ENCODE results near the gene C1orf198.

- TF ChIP-seq CTCF (conservative IDR thresholded peaks at IDR 0.05; ENCODE audit: low read length): no peak
- TF ChIP-seq EZH2phosphoT487 (IDR thresholded peaks at IDR 0.05; ENCODE audit: borderline replicate concordance): no peak
Observed at GRCh38 chr1:230892018-230892491, 23.7 kb upstream of the C1orf198 start.

Data from Loucy (cell line).